Measurements from ENCODE around the gene EIF3A.
"Not testable (repeated sequence)": the region's sequence is repeated elsewhere in the genome, so short reads cannot be mapped to it uniquely, and the experiment has no call there.

Gene EIF3A

GRCh38 chr10:119100434-119101238 lies 20.0 kb upstream of the EIF3A start:
- no peak for DNase-seq (ENCODE audit: low read depth in 2 of 2)

- DNase-seq (ENCODE audit: low read depth in 2 of 2) = no peak
Measured at GRCh38 chr10:119098576-119098975, 18.0 kb upstream of the EIF3A start.

- not testable (repeated sequence) for DNase-seq (ENCODE audit: low read depth in 2 of 2)
Measured at GRCh38 chr10:119096641-119097415, 16.2 kb upstream of the EIF3A start.

GRCh38 chr10:119095640-119096039 lies 15.0 kb upstream of the EIF3A start:
- DNase-seq (ENCODE audit: low read depth in 2 of 2) = no peak

GRCh38 chr10:119090968-119091367 lies 10.4 kb upstream of the EIF3A start:
- DNase-seq (ENCODE audit: low read depth in 2 of 2) = no peak

- no peak for DNase-seq (ENCODE audit: low read depth in 2 of 2)
Measured at GRCh38 chr10:119090026-119090795, 9.6 kb upstream of the EIF3A start.

- DNase-seq (ENCODE audit: low read depth in 2 of 2) = no peak
Measured at GRCh38 chr10:119087271-119087882, 6.8 kb upstream of the EIF3A start.

- DNase-seq (ENCODE audit: low read depth in 2 of 2) = no peak
Measured at GRCh38 chr10:119084896-119085295, 4.3 kb upstream of the EIF3A start.

- DNase-seq (ENCODE audit: low read depth in 2 of 2) = no peak
Measured at GRCh38 chr10:119079599-119080520, 757 bp downstream of the EIF3A start.

- DNase-seq (ENCODE audit: low read depth in 2 of 2) = no peak
Measured at GRCh38 chr10:119078422-119079179, 2.0 kb downstream of the EIF3A start.

GRCh38 chr10:119073584-119073983 lies 7.0 kb downstream of the EIF3A start:
- no peak for DNase-seq (ENCODE audit: low read depth in 2 of 2)

GRCh38 chr10:119070395-119071165 lies 10.0 kb downstream of the EIF3A start:
- no peak for DNase-seq (ENCODE audit: low read depth in 2 of 2)

- DNase-seq (ENCODE audit: low read depth in 2 of 2) = no peak
Measured at GRCh38 chr10:119061926-119062325, 18.7 kb downstream of the EIF3A start.

- DNase-seq (ENCODE audit: low read depth in 2 of 2) = no peak
Measured at GRCh38 chr10:119061352-119061751, 19.3 kb downstream of the EIF3A start.

GRCh38 chr10:119060107-119060506 lies 20.5 kb downstream of the EIF3A start:
- no peak for DNase-seq (ENCODE audit: low read depth in 2 of 2)

GRCh38 chr10:119059557-119059956 lies 21.1 kb downstream of the EIF3A start:
- no peak for DNase-seq (ENCODE audit: low read depth in 2 of 2)

GRCh38 chr10:119058010-119058409 lies 22.6 kb downstream of the EIF3A start:
- DNase-seq (ENCODE audit: low read depth in 2 of 2) = no peak

- DNase-seq (ENCODE audit: low read depth in 2 of 2) = no peak
Measured at GRCh38 chr10:119055472-119055871, 25.1 kb downstream of the EIF3A start.

- no peak for DNase-seq (ENCODE audit: low read depth in 2 of 2)
Measured at GRCh38 chr10:119051775-119052174, 28.8 kb downstream of the EIF3A start.
